GM18526 (cell line): ENCODE results near the gene AP3D1.

Experiments
- POLR2A ChIP-seq: IDR thresholded peaks from 3 replicates; pipeline ENCODE4 v1.6.1; 2011; ENCODE audit not compliant: insufficient read length; ENCODE audit errors: extremely low read depth

The AP3D1 gene

GRCh38 chr19:2077398-2077797 is 74.0 kb downstream of the AP3D1 start:
- no peak for TF ChIP-seq POLR2A

GRCh38 chr19:2076526-2076944 is 74.8 kb downstream of the AP3D1 start:
- TF ChIP-seq POLR2A, result no peak

DNA sequence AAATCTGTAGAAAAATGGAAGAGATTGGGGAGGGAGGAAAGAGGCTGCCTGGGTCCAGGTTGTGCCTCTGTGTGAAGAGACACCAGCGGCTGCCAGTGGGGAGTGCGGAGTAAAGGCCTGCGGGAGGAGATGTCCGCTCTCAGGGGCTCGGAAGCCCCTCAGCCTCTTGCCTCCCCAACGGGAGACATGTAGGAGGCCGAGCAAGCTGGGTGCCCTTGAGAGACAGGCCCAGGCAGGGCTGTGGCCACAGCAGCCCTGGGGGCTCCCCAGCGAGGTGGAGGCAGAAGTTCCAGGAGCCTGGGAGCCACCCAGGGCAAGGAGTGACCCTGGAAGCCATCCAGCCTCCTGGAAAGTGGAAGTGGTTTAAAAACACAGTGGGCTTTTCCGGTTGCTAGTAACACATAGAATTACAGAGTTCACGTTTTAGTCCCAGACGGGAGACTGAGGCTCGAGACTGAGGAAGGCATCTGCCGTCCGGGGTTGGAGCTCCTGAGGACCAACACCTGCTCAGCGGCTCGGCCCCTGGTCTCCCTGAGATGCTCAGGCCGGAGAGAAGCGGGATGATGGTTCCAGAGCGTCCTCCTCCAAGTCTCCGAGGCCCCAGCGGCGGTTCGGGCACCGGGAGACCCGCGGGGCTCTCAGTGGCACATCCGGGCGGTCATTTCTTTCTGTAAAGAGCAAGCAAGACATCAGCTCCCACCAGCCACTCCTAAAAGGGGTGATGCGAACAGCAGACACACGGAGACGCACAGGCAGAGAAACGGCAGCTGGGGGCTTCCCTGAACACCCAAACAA is 78.4 kb downstream of the AP3D1 start:
- TF ChIP-seq POLR2A, result no peak

DNA sequence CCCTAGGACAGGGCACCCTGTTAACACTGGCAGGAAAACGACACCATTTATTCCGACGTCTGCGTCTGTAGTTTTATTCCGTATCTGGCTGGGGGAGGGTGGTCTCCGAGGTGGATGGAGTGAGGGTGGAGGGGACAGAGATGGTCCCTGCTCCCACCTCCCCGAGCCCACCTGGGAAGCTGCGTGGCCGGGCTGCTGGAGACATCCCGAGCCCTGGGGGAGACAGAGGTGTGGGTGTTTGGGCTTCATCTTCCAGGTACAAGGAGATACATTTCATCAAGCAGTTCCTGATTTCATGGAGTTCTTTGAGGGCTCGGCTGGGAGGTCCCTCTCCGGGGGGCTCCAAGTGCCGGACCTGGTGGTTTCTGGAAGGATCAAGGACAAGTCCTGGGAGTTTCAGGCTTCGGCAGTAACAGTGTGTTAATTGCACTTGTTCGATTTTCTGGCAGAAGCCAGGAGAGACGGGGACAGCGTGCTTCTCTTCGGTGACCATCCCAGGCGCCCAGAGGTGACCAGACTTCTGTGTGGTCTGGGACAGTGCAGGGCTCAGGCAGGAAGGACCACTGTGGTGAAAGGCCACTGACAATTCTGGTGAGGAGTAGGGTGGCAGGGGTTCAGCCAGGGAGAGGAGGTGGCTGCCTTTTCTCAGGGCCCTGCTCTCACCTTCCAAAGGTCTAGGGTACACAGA is 80.2 kb downstream of the AP3D1 start:
- no peak for TF ChIP-seq POLR2A

GRCh38 chr19:2070436-2070827 is 80.9 kb downstream of the AP3D1 start:
- no peak for TF ChIP-seq POLR2A

DNA sequence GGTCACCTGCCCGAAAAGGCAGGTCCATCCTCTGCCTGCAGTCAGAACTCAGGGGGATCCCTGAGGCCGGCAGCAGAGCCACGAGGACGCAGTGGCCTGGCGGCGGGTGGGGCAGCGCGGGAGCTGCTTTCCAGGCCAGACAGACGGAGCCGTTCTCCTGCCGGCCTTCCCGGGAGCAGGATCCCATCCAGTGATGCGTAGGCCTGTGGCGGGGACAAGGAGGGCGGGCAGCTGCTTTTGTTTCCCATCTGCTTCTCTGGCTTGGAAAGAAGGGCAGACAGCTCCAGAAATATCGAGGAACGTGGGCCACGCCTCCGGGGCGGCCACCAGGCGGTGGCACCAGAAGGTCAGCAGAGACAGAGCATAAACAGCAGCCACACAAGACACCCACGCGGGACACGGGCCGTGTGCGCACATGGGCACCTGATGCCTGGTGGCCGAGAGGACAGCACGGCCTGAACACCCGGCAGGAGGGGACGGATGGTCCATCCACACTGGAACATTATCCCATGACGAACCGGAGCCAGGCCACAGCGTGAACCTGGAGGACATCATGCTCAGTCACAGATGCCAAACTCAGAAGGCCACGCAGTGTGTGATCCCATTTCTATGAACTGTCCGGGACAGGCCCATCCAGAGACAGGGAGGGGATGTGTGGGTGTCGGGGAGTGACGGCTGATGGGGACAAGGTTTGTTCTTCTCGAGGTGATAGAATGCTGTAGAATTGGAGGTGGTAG is 86.4 kb downstream of the AP3D1 start:
- TF ChIP-seq POLR2A, result no peak

- no peak for TF ChIP-seq POLR2A
These were observed 87.0 kb downstream of the AP3D1 start for GRCh38 chr19:2064395-2064787.

DNA sequence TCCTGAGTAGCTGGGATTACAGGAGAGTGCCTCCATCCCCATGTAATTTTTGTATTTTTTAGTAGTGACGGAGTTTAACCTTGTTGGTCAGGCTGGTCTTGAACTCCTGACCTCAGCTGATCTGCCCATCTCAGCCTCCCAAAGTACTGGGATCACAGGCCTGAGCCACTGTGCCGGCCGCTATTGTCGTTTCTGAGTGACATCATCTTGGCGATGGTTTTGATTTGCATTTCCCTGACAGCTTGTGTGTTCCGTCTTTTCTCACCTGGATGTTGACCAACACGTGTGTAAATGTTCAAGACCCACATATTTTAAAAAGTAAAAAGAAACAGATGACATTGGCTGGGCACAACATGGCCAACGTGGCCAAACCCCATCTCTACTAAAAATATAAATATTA is 87.5 kb downstream of the AP3D1 start:
- no peak for TF ChIP-seq POLR2A

GRCh38 chr19:2062770-2063169 is 88.6 kb downstream of the AP3D1 start:
- TF ChIP-seq POLR2A, result no peak

GRCh38 chr19:2062389-2062729 is 89.0 kb downstream of the AP3D1 start:
- TF ChIP-seq POLR2A, result no peak

DNA sequence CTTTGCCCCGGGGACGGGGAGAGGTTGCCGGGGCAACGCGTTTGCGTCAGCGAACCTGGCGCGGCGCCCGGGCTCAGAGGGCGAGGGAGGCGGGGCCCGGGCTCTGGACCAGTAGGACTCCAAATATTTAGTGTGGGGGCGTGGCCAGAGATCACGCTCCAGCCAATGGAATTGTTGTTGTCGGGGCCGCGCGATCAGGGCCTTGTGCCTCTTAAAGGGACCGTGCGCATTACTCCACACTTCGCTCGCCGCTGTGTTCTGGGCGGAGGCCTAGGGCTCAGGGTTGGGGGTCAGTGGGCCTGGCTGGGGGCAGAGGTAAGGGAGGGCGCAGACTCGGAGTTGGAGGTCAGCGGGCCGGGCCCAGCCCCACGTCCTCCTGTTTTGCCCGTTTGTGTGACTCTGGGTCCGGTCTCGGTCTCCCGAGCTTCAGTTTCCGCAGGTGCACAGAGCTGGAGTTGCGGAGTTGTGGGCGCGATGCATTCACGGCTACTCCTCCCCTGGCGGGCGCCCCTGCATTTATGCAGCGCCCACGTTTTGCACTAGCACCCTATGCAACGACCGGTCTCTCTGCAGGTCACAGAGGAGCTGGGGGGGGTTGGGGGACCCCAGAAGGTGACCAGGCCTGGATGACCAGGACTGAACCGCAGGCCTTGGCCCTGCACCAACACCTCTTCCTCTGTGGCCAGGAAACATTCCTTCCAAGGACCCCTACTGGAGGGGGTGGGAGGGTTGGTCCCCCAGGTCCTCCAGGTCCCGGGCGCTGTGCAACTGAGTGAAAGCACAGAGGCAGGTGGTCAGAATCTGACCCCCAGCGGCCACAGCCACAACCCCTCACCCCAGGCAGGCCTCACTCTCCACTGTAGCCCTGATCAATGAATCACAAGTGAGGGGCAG is 89.6 kb downstream of the AP3D1 start:
- TF ChIP-seq POLR2A, result peak; percentile 68

DNA sequence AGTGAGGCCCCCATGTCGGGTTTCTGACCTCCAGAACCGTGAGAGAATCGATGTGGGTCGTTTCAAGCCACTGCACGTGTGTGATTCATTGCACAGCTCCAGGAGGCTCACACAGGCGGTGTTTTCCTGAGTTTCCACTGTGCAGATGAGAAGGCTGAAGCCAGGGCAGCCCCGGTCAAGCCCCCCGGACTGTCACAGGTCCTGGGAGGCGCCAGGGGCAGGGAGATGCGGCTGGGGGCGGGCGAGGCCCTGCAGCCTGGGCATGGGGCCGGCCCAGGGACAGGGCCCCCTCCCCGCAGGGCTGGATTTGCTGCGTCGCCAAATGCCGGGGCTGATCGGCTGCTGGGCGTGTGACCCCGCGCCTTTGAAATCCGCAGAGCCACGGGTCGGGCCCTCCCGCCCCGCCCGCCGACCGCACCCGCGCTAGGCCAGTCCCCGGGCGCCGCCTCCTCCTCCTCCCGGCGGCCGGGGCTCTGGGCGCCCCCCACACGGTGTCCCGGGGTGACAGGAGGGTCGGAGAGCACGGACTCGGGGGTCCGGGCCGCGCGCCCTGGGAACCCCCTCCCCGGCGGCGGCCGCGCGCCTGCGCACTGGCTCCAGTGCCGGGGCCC is 90.4 kb downstream of the AP3D1 start:
- TF ChIP-seq POLR2A, result peak; percentile 62

GRCh38 chr19:2059422-2060201 is 91.8 kb downstream of the AP3D1 start:
- no peak for TF ChIP-seq POLR2A
